ENCODE data around the gene TEPSIN.

Gene TEPSIN

DNA sequence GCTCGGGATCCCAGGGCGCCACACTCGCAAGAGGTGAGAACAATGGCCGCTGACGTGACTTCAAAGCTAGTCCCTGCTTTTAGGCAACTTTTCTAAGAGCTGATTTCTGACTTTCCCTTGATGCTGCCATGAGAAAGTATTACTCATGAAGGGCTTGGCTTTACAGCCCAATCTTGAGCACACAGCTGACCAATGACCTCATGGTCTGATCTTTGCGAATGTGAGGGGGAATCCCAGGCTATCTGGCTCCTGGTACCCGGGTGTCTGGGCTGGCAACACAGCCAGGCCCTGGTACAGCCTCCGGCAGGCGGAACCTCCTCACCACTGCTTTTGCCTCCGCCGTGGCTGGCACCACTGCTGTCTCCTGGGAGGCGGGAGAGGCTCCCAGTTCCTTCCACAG is 17.8 kb upstream of the TEPSIN start:
- no peak overlapping the region for H3K4me3 ChIP-seq (replicated peaks; ENCODE audit: insufficient read depth, low read length)
- TF ChIP-seq SPI1 (IDR thresholded peaks at IDR 0.05; ENCODE audit: borderline replicate concordance, low read depth) (no peak), POLR2AphosphoS5 (IDR thresholded peaks at IDR 0.05; ENCODE audit: low read depth) (no peak), GABPA (IDR thresholded peaks at IDR 0.05; ENCODE audit: low read depth) (no peak)
- TF ChIP-seq, protein P1, sequence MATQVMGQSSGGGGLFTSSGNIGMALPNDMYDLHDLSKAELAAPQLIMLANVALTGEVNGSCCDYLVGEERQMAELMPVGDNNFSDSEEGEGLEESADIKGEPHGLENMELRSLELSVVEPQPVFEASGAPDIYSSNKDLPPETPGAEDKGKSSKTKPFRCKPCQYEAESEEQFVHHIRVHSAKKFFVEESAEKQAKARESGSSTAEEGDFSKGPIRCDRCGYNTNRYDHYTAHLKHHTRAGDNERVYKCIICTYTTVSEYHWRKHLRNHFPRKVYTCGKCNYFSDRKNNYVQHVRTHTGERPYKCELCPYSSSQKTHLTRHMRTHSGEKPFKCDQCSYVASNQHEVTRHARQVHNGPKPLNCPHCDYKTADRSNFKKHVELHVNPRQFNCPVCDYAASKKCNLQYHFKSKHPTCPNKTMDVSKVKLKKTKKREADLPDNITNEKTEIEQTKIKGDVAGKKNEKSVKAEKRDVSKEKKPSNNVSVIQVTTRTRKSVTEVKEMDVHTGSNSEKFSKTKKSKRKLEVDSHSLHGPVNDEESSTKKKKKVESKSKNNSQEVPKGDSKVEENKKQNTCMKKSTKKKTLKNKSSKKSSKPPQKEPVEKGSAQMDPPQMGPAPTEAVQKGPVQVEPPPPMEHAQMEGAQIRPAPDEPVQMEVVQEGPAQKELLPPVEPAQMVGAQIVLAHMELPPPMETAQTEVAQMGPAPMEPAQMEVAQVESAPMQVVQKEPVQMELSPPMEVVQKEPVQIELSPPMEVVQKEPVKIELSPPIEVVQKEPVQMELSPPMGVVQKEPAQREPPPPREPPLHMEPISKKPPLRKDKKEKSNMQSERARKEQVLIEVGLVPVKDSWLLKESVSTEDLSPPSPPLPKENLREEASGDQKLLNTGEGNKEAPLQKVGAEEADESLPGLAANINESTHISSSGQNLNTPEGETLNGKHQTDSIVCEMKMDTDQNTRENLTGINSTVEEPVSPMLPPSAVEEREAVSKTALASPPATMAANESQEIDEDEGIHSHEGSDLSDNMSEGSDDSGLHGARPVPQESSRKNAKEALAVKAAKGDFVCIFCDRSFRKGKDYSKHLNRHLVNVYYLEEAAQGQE (IDR thresholded peaks at IDR 0.05; ENCODE audit: insufficient replicate concordance, low read depth) = no peak
- TF ChIP-seq, protein P2, sequence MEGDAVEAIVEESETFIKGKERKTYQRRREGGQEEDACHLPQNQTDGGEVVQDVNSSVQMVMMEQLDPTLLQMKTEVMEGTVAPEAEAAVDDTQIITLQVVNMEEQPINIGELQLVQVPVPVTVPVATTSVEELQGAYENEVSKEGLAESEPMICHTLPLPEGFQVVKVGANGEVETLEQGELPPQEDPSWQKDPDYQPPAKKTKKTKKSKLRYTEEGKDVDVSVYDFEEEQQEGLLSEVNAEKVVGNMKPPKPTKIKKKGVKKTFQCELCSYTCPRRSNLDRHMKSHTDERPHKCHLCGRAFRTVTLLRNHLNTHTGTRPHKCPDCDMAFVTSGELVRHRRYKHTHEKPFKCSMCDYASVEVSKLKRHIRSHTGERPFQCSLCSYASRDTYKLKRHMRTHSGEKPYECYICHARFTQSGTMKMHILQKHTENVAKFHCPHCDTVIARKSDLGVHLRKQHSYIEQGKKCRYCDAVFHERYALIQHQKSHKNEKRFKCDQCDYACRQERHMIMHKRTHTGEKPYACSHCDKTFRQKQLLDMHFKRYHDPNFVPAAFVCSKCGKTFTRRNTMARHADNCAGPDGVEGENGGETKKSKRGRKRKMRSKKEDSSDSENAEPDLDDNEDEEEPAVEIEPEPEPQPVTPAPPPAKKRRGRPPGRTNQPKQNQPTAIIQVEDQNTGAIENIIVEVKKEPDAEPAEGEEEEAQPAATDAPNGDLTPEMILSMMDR (IDR thresholded peaks at IDR 0.05; ENCODE audit: insufficient read depth, low read length) = no peak
- H3K27ac ChIP-seq (replicated peaks) = no peak overlapping the region
- H3K27me3 ChIP-seq (ENCODE audit: insufficient read depth, poor library complexity, severe bottlenecking) = no peaks in the 10 kb centered on the region
- DNase-seq (ENCODE audit: low read depth in 1 of 2, low spot score in 1 of 2) = no peak

DNA sequence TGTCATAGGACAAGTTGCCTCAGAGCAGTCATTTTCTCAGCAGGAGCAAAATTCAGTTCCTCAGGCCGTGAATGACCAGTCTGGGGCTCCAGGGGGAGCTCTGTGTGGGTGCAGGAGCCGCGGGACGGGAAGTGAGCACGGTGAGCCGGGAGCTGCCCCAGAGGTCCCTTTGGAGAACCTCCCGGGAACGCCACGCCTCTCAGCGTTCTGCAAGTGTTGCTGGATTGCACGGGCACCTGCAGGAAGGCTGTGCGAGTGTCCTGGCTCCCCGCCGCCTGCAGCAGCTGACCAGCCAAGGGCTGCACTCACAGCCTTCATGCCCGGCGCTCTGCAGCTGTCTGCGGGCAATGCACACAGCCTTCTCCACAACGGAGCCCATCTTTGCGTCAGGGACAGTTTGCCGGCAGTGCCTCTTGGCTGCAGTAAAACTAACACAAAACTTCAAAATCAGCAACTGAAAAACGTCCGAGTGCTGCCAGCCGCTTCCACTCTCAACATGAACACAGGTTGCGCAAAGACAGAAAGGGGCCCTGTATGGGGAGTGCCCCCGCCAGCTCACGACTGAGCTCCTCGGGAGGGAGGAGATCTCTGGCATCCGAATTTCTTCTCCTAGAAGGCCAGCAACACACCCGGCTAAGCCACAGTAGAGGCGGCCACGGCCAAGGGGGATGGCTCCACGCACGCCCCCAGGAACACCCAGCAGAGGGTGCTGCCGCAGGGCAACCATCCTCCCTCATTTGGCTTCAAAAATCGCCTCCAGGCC is 16.3 kb upstream of the TEPSIN start:
- DNase-seq (ENCODE audit: low read depth in 1 of 2, low spot score in 1 of 2) = peak; percentile 71 to 90
- Histone ChIP-seq H3K4me3 (replicated peaks; ENCODE audit: insufficient read depth, low read length) (peak overlapping the region; percentile 14), H3K27ac (replicated peaks) (peak overlapping the region; percentile 81), H3K27me3 (ENCODE audit: insufficient read depth, poor library complexity, severe bottlenecking) (no peaks in the 10 kb centered on the region)
- TF ChIP-seq, protein P1 (IDR thresholded peaks at IDR 0.05; ENCODE audit: insufficient replicate concordance, low read depth) = no peak
- peak; percentile 87 for TF ChIP-seq SPI1 (IDR thresholded peaks at IDR 0.05; ENCODE audit: borderline replicate concordance, low read depth)
- TF ChIP-seq POLR2AphosphoS5 (IDR thresholded peaks at IDR 0.05; ENCODE audit: low read depth) = peak; percentile 14; the same call in 1 of the 2 replicates
- TF ChIP-seq GABPA (IDR thresholded peaks at IDR 0.05; ENCODE audit: low read depth) = no peak
- TF ChIP-seq, protein P2 (IDR thresholded peaks at IDR 0.05; ENCODE audit: insufficient read depth, low read length) = peak; percentile 69

DNA sequence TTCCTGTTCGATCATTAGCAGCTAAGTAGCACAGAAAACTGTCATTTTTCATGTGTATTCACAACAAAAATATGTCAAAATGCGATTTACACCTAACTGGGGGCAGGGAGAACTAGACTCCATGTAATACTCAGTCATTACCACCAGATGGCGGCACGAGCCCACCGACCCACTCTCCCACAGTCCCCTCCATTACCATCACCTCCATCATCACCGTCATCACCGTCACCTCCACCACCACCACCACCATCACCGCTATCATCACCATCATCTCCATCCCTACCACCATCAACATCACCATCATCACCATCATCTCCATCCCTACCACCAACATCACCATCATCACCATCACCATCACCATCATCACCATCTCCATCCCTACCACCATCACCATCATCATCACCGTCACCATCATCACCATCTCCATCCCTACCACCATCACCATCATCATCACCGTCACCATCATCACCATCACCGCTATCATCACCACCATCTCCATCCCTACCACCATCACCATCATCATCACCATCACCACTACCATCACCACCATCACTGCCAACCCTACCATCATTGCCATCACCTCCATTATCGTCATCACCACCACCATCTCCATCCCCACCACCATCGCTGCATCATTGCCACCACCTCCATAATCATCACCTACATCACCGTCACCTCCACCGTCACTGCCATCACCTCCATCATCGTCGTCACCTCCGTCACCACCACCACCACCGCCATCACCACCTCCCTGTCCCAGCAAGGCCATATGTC is 14.7 kb upstream of the TEPSIN start:
- Histone ChIP-seq H3K4me3 (replicated peaks; ENCODE audit: insufficient read depth, low read length) (no peak overlapping the region), H3K27me3 (ENCODE audit: insufficient read depth, poor library complexity, severe bottlenecking) (no peaks in the 10 kb centered on the region), H3K27ac (replicated peaks) (no peak overlapping the region)
- DNase-seq (ENCODE audit: low read depth in 1 of 2, low spot score in 1 of 2) = peak in 1 of 2 experiments; percentile 33
- no peak for TF ChIP-seq SPI1 (IDR thresholded peaks at IDR 0.05; ENCODE audit: borderline replicate concordance, low read depth)
- TF ChIP-seq, protein P2 (IDR thresholded peaks at IDR 0.05; ENCODE audit: insufficient read depth, low read length) = peak; percentile 87
- no peak for TF ChIP-seq GABPA (IDR thresholded peaks at IDR 0.05; ENCODE audit: low read depth)
